Measurements from ENCODE around the gene NELFA.
A peak's percentile ranks its signal among the peaks of the same experiment; 100 is the strongest.

The NELFA gene

GRCh38 chr4:1961038-1961437, 47.7 kb downstream of the NELFA start:
- Mint-ChIP-seq H3K9me3 (peaks cover 14% of the 10 kb centered on the region), H3K27me3 (ENCODE audit: low read depth, poor library complexity) (no peaks in the 10 kb centered on the region), H3K36me3 (ENCODE audit: low read depth) (peaks cover 90% of the 10 kb centered on the region), H3K4me3 (no peak overlapping the region), H3K27ac (no peak overlapping the region), H3K4me1 (peaks cover 6% of the 10 kb centered on the region)
- no peak for TF ChIP-seq CTCF (IDR thresholded peaks at IDR 0.05)
- no peak for DNase-seq

GRCh38 chr4:1960170-1960825, 48.5 kb downstream of the NELFA start:
- H3K36me3 Mint-ChIP-seq (ENCODE audit: low read depth) = peaks cover 90% of the 10 kb centered on the region
- H3K9me3 Mint-ChIP-seq = peaks cover 14% of the 10 kb centered on the region
- no peak for DNase-seq

GRCh38 chr4:1959104-1959384, 49.7 kb downstream of the NELFA start:
- Mint-ChIP-seq H3K9me3 (peaks cover 3% of the 10 kb centered on the region), H3K27me3 (ENCODE audit: low read depth, poor library complexity) (no peaks in the 10 kb centered on the region), H3K27ac (peak overlapping the region; percentile 60), H3K4me3 (no peak overlapping the region), H3K36me3 (ENCODE audit: low read depth) (peaks cover 89% of the 10 kb centered on the region), H3K4me1 (peaks cover 6% of the 10 kb centered on the region)
- no peak for DNase-seq
- no peak for TF ChIP-seq CTCF (IDR thresholded peaks at IDR 0.05)

More at GRCh38 chr4:1960170-1960825, 48.5 kb downstream of the NELFA start:
- no peak for TF ChIP-seq CTCF (IDR thresholded peaks at IDR 0.05)
- no peaks in the 10 kb centered on the region for H3K27me3 Mint-ChIP-seq (ENCODE audit: low read depth, poor library complexity)
- H3K4me1 Mint-ChIP-seq = peaks cover 6% of the 10 kb centered on the region
- H3K27ac Mint-ChIP-seq = no peak overlapping the region
- H3K4me3 Mint-ChIP-seq = no peak overlapping the region

GRCh38 chr4:1958276-1959103, 50.3 kb downstream of the NELFA start:
- Mint-ChIP-seq H3K9me3 (no peaks in the 10 kb centered on the region), H3K36me3 (ENCODE audit: low read depth) (peaks cover 85% of the 10 kb centered on the region), H3K4me1 (peaks cover 6% of the 10 kb centered on the region), H3K4me3 (no peak overlapping the region), H3K27me3 (ENCODE audit: low read depth, poor library complexity) (no peaks in the 10 kb centered on the region), H3K27ac (peak overlapping the region; percentile 60)
- TF ChIP-seq CTCF (IDR thresholded peaks at IDR 0.05) = no peak
- DNase-seq = no peak

- Mint-ChIP-seq H3K27me3 (ENCODE audit: low read depth, poor library complexity) (no peaks in the 10 kb centered on the region), H3K4me1 (peaks cover 6% of the 10 kb centered on the region), H3K4me3 (no peak overlapping the region), H3K36me3 (ENCODE audit: low read depth) (peaks cover 75% of the 10 kb centered on the region), H3K9me3 (no peaks in the 10 kb centered on the region), H3K27ac (peak overlapping the region; percentile 81)
- DNase-seq = no peak
- no peak for TF ChIP-seq CTCF (IDR thresholded peaks at IDR 0.05)
Observed at GRCh38 chr4:1956631-1957030, 52.1 kb downstream of the NELFA start.

Data from nephron progenitor cell (in vitro differentiated cells).